H1 (cell line): ENCODE data around the gene GGTLC3. TPM values are rescaled to one million over a fixed set of nuclear protein-coding genes. Genes with fewer than 3 reads are reported as not detected.
"Not testable (repeated sequence)": the region's sequence is repeated elsewhere in the genome, so short reads cannot be mapped to it uniquely, and the experiment has no call there.

ENCODE experiments used
- CTCF ChIA-PET: fragments of 300-600 bp; sonication (Branson Sonifier 250); formaldehyde crosslinking; loops from one replicate; lab custom pipeline; 2021; ENCODE audit not compliant: partially characterized antibody; lab: Charles Lee
- POLR2A ChIA-PET: fragments of 300-600 bp; sonication (Branson Sonifier 250); formaldehyde crosslinking; loops from one replicate; lab custom pipeline; 2021; ENCODE audit warnings: inconsistent platforms; ENCODE audit not compliant: partially characterized antibody; lab: Charles Lee
- DNase-seq, 2 experiments: peaks; one replicate each; pipeline versions ENCODE4 v3.0.0 to v3.0.0-alpha.2; 2010 to 2022; ENCODE audit warnings: low spot score in 2 of 2, low read depth in 1 of 2, mixed read lengths in 1 of 2
- FAIRE-seq: peaks from 2 replicates; lab custom pipeline; 2011; peaks lifted over from hg19 to GRCh38; lab: Jason Lieb, UNC
- H2AFZ ChIP-seq: 2 replicates; pipeline ENCODE4 v1.8.1; 2012; ENCODE audit warnings: low read length, inconsistent platforms
- H2AK5ac ChIP-seq: 2 replicates; pipeline ENCODE4 v1.6.1; 2013; ENCODE audit warnings: low read depth, low read length
- H2BK120ac ChIP-seq: replicated peaks from 2 replicates; pipeline ENCODE3; 2013; ENCODE audit warnings: low read depth, low read length, inconsistent platforms
- H2BK12ac ChIP-seq: 2 replicates; pipeline ENCODE4 v1.6.1; 2013; ENCODE audit warnings: low read depth, low read length
- H2BK15ac ChIP-seq: 2 replicates; pipeline ENCODE4 v1.6.1; 2013; ENCODE audit warnings: low read length
- H2BK20ac ChIP-seq: 2 replicates; pipeline ENCODE4 v1.6.1; 2013; ENCODE audit warnings: low read length
- H2BK5ac ChIP-seq: 2 replicates; pipeline ENCODE4 v1.6.1; 2013; ENCODE audit warnings: low read depth, low read length
- H3K14ac ChIP-seq: 2 replicates; pipeline ENCODE4 v1.6.1; 2013; ENCODE audit warnings: inconsistent platforms; ENCODE audit not compliant: insufficient read length
- H3K18ac ChIP-seq: 2 replicates; pipeline ENCODE4 v1.6.1; 2013; ENCODE audit warnings: low read length; ENCODE audit errors: extremely low read depth
- H3K23ac ChIP-seq: 2 replicates; pipeline ENCODE4 v1.6.1; 2013; ENCODE audit warnings: inconsistent platforms; ENCODE audit not compliant: insufficient read length
- H3K23me2 ChIP-seq: 2 replicates; pipeline ENCODE4 v1.6.1; 2013; ENCODE audit warnings: low read depth, low read length
- H3K27ac ChIP-seq: 2 replicates; pipeline ENCODE4 v1.6.1; 2011; ENCODE audit warnings: low read depth, low read length, inconsistent platforms
- H3K27me3 ChIP-seq, 4 experiments: replicated peaks in 1 of 4; 1 replicate in 1 of 4; 2 replicates in 3 of 4; pipeline versions ENCODE4 v1.6.1 to v1.8.1; 2011 to 2013; ENCODE audit warnings: low read length in 3 of 4, mild to moderate bottlenecking in 3 of 4, inconsistent platforms in 2 of 4, mixed read lengths in 2 of 4, moderate library complexity in 1 of 4; ENCODE audit not compliant: control insufficient read depth in 3 of 4, insufficient read depth in 3 of 4; ENCODE audit errors: extremely low read depth in 1 of 4
- H3K36me3 ChIP-seq, 4 experiments: 2 replicates each; pipeline versions ENCODE4 v1.6.1 to v1.8.1; 2011 to 2013; ENCODE audit warnings: mild to moderate bottlenecking in 4 of 4, low read length in 3 of 4, moderate library complexity in 2 of 4, control low read depth in 1 of 4, inconsistent platforms in 1 of 4; ENCODE audit not compliant: insufficient read depth in 4 of 4, control insufficient read depth in 2 of 4
- H3K4ac ChIP-seq: replicated peaks from 2 replicates; pipeline ENCODE3; 2013; ENCODE audit warnings: low read length, low read depth, mixed read lengths, inconsistent platforms; ENCODE audit not compliant: insufficient read length
- H3K4me1 ChIP-seq, 4 experiments: replicated peaks in 1 of 4; 1 replicate in 1 of 4; 2 replicates in 3 of 4; pipeline versions ENCODE4 v1.6.1 to v1.8.1; 2011 to 2013; ENCODE audit warnings: low read length in 3 of 4, inconsistent platforms in 2 of 4, mixed read lengths in 1 of 4; ENCODE audit not compliant: insufficient read depth in 4 of 4, control insufficient read depth in 3 of 4
- H3K4me2 ChIP-seq, 2 experiments: 2 replicates each; pipeline versions ENCODE4 v1.6.1 to v1.8.1; 2011 to 2013; ENCODE audit warnings: low read depth in 2 of 2, low read length in 2 of 2, control low read depth in 1 of 2, inconsistent platforms in 1 of 2, mild to moderate bottlenecking in 1 of 2; ENCODE audit not compliant: insufficient read depth in 1 of 2
- H3K4me3 ChIP-seq, 4 experiments: fragments of 200-600, 300-600 bp in 1 of 4; sonication (generic), shearing (Covaris generic), sonication (Bioruptor Twin) in 1 of 4; 2 replicates each; pipeline versions ENCODE4 v1.5.1 to v1.8.1; 2011 to 2016; ENCODE audit warnings: low read length in 4 of 4, low read depth in 3 of 4, control low read depth in 2 of 4, inconsistent platforms in 2 of 4, mild to moderate bottlenecking in 2 of 4, mixed read lengths in 1 of 4, moderate library complexity in 1 of 4; ENCODE audit not compliant: insufficient read depth in 2 of 4; ENCODE audit errors: extremely low read depth in 1 of 4
- H3K56ac ChIP-seq: replicated peaks from 2 replicates; pipeline ENCODE3; 2013; ENCODE audit warnings: low read depth, mild to moderate bottlenecking, mixed read lengths, low read length, inconsistent platforms; ENCODE audit not compliant: insufficient read length
- H3K79me1 ChIP-seq: 2 replicates; pipeline ENCODE4 v1.6.1; 2013; ENCODE audit warnings: low read depth, low read length, control low read depth
- H3K79me2 ChIP-seq, 2 experiments: 2 replicates each; pipeline versions ENCODE4 v1.6.1 to v1.8.1; 2012 to 2013; ENCODE audit warnings: low read length in 2 of 2, mild to moderate bottlenecking in 2 of 2, inconsistent platforms in 1 of 2; ENCODE audit not compliant: insufficient read depth in 2 of 2, control insufficient read depth in 1 of 2
- H3K9ac ChIP-seq, 4 experiments: replicated peaks in 1 of 4; 1 replicate in 1 of 4; 2 replicates in 3 of 4; pipeline versions ENCODE4 v1.6.1 to v1.8.1; 2011 to 2013; ENCODE audit warnings: low read depth in 3 of 4, low read length in 3 of 4, control low read depth in 2 of 4, mild to moderate bottlenecking in 2 of 4, moderate library complexity in 2 of 4, inconsistent platforms in 1 of 4; ENCODE audit errors: extremely low read depth in 1 of 4
- H3K9me3 ChIP-seq, 2 experiments: 2 replicates each; pipeline versions ENCODE4 v1.6.1 to v1.8.1; 2012 to 2013; ENCODE audit warnings: mild to moderate bottlenecking in 2 of 2, moderate library complexity in 2 of 2, control low read depth in 1 of 2, inconsistent platforms in 1 of 2, low read depth in 1 of 2, low read length in 1 of 2, mixed read lengths in 1 of 2; ENCODE audit not compliant: insufficient read depth in 2 of 2
- H4K20me1 ChIP-seq, 2 experiments: replicated peaks in 1 of 2; 2 replicates each; pipeline versions ENCODE3 to v1.8.1; 2011 to 2013; ENCODE audit warnings: inconsistent platforms in 2 of 2, low read length in 2 of 2, mild to moderate bottlenecking in 1 of 2; ENCODE audit not compliant: insufficient read depth in 2 of 2, control insufficient read depth in 1 of 2
- H4K5ac ChIP-seq: 2 replicates; pipeline ENCODE4 v1.6.1; 2013; ENCODE audit warnings: low read length, low read depth, mixed read lengths, inconsistent platforms; ENCODE audit not compliant: insufficient read length
- H4K8ac ChIP-seq: 2 replicates; pipeline ENCODE4 v1.8.0; 2013; ENCODE audit warnings: mild to moderate bottlenecking, moderate library complexity, low read length, inconsistent platforms; ENCODE audit not compliant: insufficient read depth; ENCODE audit errors: extremely low read depth
- H4K91ac ChIP-seq: replicated peaks from 2 replicates; pipeline ENCODE3; 2013; ENCODE audit warnings: low read length, mixed read lengths, inconsistent platforms; ENCODE audit not compliant: insufficient read length
- WGBS, 2 experiments: shearing (Covaris generic) in 1 of 2; methylation state at CpG; one replicate each; pipeline versions ENCODE4 v1.1.6 to v1.1.7; 2013 to 2015; ENCODE audit warnings: low lambda C conversion rate in 2 of 2, mixed read lengths in 2 of 2, inconsistent platforms in 1 of 2, low coverage in 1 of 2, missing lambda C conversion rate in 1 of 2; ENCODE audit not compliant: insufficient replicate concordance in 2 of 2, insufficient coverage in 1 of 2, insufficient read length in 1 of 2; ENCODE audit errors: extremely low coverage in 1 of 2, missing lambda C conversion rate in 1 of 2; 5-methylcytosine and 5-hydroxymethylcytosine counted together
- polyA plus RNA-seq, 7 experiments: library from polyadenylated mRNA; depleted of rRNA in 3 of 7; stranded (reverse) in 5 of 7; unstranded in 2 of 7; fragments of >200 nt in 5 of 7; fragments of 200-250 nt in 2 of 7; gene quantifications; 1 replicate in 5 of 7; 2 replicates in 1 of 7; 4 replicates in 1 of 7; pipeline versions ENCODE4 v1.2.1 to v1.2.3, GENCODE V29; 2011 to 2013; ENCODE audit warnings: missing spikeins in 2 of 7, mixed read lengths in 2 of 7
- total RNA-seq: library from RNA; stranded (reverse); fragmentation: NEBNext Ultra II Directional; extraction: Animal tissue kit (Norgen Biotek cat#: 25700); gene quantifications from 2 replicates; pipeline ENCODE4 v1.2.1, GENCODE V29; 2021

The GGTLC3 gene
- total and polyA plus RNA-seq, 2 of the 8 experiments (the other 6 are each of a cell fraction or from before 2014, with no cell fraction given) = not detected

GRCh38 chr22:18522762-18523161 lies 4.8 kb upstream of the GGTLC3 start:
- DNase-seq, H2BK20ac ChIP-seq, H3K18ac ChIP-seq, H3K14ac ChIP-seq, H3K4me2 ChIP-seq, H3K27ac ChIP-seq, H3K9ac ChIP-seq, H2AFZ ChIP-seq, POLR2A ChIA-PET, H2BK12ac ChIP-seq, H4K91ac ChIP-seq, CTCF ChIA-PET, H2BK5ac ChIP-seq, H2BK120ac ChIP-seq, H3K27me3 ChIP-seq, H3K56ac ChIP-seq, H4K8ac ChIP-seq, H4K20me1 ChIP-seq, H3K79me2 ChIP-seq, H3K4me3 ChIP-seq, H2AK5ac ChIP-seq, H3K36me3 ChIP-seq, H4K5ac ChIP-seq, H3K4ac ChIP-seq, H3K9me3 ChIP-seq, H2BK15ac ChIP-seq, H3K79me1 ChIP-seq, H3K23me2 ChIP-seq, FAIRE-seq, H3K23ac ChIP-seq, H3K4me1 ChIP-seq: not testable (repeated sequence)
- no CpG with 5 or more reads among the region's 6 CpGs for WGBS, 2 experiments

DNA sequence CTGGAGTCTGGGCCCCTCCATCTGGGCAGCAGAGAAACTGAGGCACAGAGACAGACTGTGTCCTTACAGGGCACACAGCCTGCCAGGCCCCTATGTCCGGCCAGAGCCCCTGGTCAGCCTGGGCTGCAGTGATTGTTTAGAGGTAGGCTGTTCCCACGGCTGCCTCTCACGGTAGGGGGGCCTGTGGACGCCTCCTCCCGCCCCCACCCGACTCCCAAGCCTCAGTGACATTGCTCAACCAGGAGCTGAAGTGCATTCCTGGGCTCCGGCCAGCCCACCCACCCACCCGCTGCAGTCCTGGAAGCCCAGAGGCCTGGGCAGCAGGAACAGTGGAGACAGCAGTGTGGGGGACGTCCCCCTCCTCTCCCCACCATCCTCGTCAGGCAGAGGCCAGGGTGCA lies 4.5 kb downstream of the GGTLC3 start:
- H4K20me1 ChIP-seq, H3K36me3 ChIP-seq, H3K9me3 ChIP-seq, H3K4me3 ChIP-seq, H3K18ac ChIP-seq, DNase-seq, H2BK12ac ChIP-seq, H4K91ac ChIP-seq, H3K23ac ChIP-seq, H3K4me2 ChIP-seq, H3K79me2 ChIP-seq, H3K23me2 ChIP-seq, H3K4ac ChIP-seq, CTCF ChIA-PET, H3K27ac ChIP-seq, FAIRE-seq, H4K8ac ChIP-seq, H2BK15ac ChIP-seq, H2BK20ac ChIP-seq, H2AK5ac ChIP-seq, H2AFZ ChIP-seq, POLR2A ChIA-PET, H3K9ac ChIP-seq, H3K27me3 ChIP-seq, H4K5ac ChIP-seq, H2BK5ac ChIP-seq, H3K14ac ChIP-seq, H3K56ac ChIP-seq, H3K4me1 ChIP-seq, H3K79me1 ChIP-seq, H2BK120ac ChIP-seq: not testable (repeated sequence)
- no CpG with 5 or more reads among the region's 10 CpGs for WGBS, 2 experiments
